ENCODE results near the gene CFLAR. TPM values are rescaled to one million over a fixed set of nuclear protein-coding genes. Genes with fewer than 3 reads are reported as not detected.

Gene CFLAR
- total and polyA plus RNA-seq, 2 of the 13 experiments (the other 11 are each of a cell fraction or from before 2014, with no cell fraction given): 43.8 to 92.1 TPM

GRCh38 chr2:201118121-201118960 lies 2.4 kb downstream of the CFLAR start (continued):
- peak; percentile 98 for TF ChIP-seq ZNF318 (CRISPR knock-in tag; IDR thresholded peaks at IDR 0.05)
- TF ChIP-seq HMGXB3 (CRISPR knock-in tag; IDR thresholded peaks at IDR 0.05; ENCODE audit: borderline replicate concordance): peak; percentile 47
- peak; percentile 84 for TF ChIP-seq IKZF5 (CRISPR knock-in tag; IDR thresholded peaks at IDR 0.05)
- no peak for TF ChIP-seq SRSF9 (IDR thresholded peaks at IDR 0.05; ENCODE audit: borderline replicate concordance, insufficient read depth, low read depth, low read length, poor library complexity, severe bottlenecking)
- no peak for TF ChIP-seq SCMH1 (CRISPR knock-in tag; IDR thresholded peaks at IDR 0.05; ENCODE audit: borderline replicate concordance)
- no peak for TF ChIP-seq FOXO4 (CRISPR knock-in tag; conservative IDR thresholded peaks at IDR 0.05)
- no peak for TF ChIP-seq ZNF296 (CRISPR knock-in tag; conservative IDR thresholded peaks at IDR 0.05)
- no peak for TF ChIP-seq ZMYM2 (CRISPR knock-in tag; IDR thresholded peaks at IDR 0.05)
- 0 out of 2 replicates have a peak, but pooled peaks have one; percentile 25 for TF ChIP-seq FOXK1 (CRISPR knock-in tag; IDR thresholded peaks at IDR 0.05; ENCODE audit: borderline replicate concordance, low read depth)
- TF ChIP-seq NPAS2 (CRISPR knock-in tag; IDR thresholded peaks at IDR 0.05; ENCODE audit: borderline replicate concordance): peak; percentile 83; the same call in 1 of the 2 replicates
